GM23338 (cell line): ENCODE measurements around the gene PRDX3. TPM values are rescaled to one million over a fixed set of nuclear protein-coding genes. Genes with fewer than 3 reads are reported as not detected.

ENCODE experiments used
- polyA plus RNA-seq: library from polyadenylated mRNA; unstranded; fragments of >200 nt; fragmentation: Nextera tagmentation; extraction: Ambion mirVana; gene quantifications from 2 replicates; pipeline ENCODE4 v1.2.1, GENCODE V29; 2016
- small RNA-seq: library from RNA; depleted of rRNA; stranded (forward); fragments of <200 nt; gene quantifications from one replicate; pipeline ENCODE3, GENCODE V24; 2014; ENCODE audit warnings: low replicate concordance
- total RNA-seq: library from RNA; depleted of rRNA; stranded (reverse); fragments of >200 nt; shearing (Covaris generic); gene quantifications from 2 replicates; pipeline ENCODE4 v1.2.3, GENCODE V29; 2014; rRNA removed

PRDX3 gene
- total and polyA plus RNA-seq, 2 experiments from 2014 or later: 275 to 285 TPM

Small RNA genes within 50 kb of the gene (small RNA-seq; reads per million reads assigned to genes)
- not detected for gene RN7SL749P

Other genes starting within 250 kb of the PRDX3 start
- 2.9 and 7.8 TPM in 2 replicates for gene NANOS1, start 149.1 kb downstream of the PRDX3 start, total RNA-seq
- 1.6 and 2.2 TPM in 2 replicates for gene NANOS1, start 149.1 kb downstream of the PRDX3 start, polyA plus RNA-seq
- 170 and 171 TPM in 2 replicates for gene EIF3A, start 98.0 kb downstream of the PRDX3 start, total RNA-seq
- 136 and 152 TPM in 2 replicates for gene EIF3A, start 98.0 kb downstream of the PRDX3 start, polyA plus RNA-seq
- gene DENND10, start 74.7 kb downstream of the PRDX3 start, total RNA-seq: 41.8 and 53.7 TPM in 2 replicates
- 36.5 and 41.4 TPM in 2 replicates for gene DENND10, start 74.7 kb downstream of the PRDX3 start, polyA plus RNA-seq
- 22.3 and 51.6 TPM in 2 replicates for gene SFXN4, start 13.1 kb downstream of the PRDX3 start, total RNA-seq
- gene SFXN4, start 13.1 kb downstream of the PRDX3 start, polyA plus RNA-seq: 18.6 and 20.1 TPM in 2 replicates
- 0.74 and 2.0 TPM in 2 replicates for gene GRK5, start 28.8 kb upstream of the PRDX3 start, total RNA-seq
- 0.50 and 0.53 TPM in 2 replicates for gene GRK5, start 28.8 kb upstream of the PRDX3 start, polyA plus RNA-seq